HUES6 (cell line): ENCODE data around the gene THOC2.
"Not testable (repeated sequence)": the region's sequence is repeated elsewhere in the genome, so short reads cannot be mapped to it uniquely, and the experiment has no call there.

Source experiments
- H3K27ac ChIP-seq: 2 replicates; pipeline ENCODE4 v1.7.0; 2013; ENCODE audit warnings: low read depth, mild to moderate bottlenecking, low read length, inconsistent platforms
- H3K27me3 ChIP-seq: 2 replicates; pipeline ENCODE4 v1.6.1; 2013; ENCODE audit warnings: low read length; ENCODE audit not compliant: control insufficient read depth, insufficient read depth
- H3K36me3 ChIP-seq: 2 replicates; pipeline ENCODE4 v1.6.1; 2013; ENCODE audit warnings: low read length; ENCODE audit not compliant: control insufficient read depth, insufficient read depth
- H3K4me1 ChIP-seq: 2 replicates; pipeline ENCODE4 v1.6.1; 2013; ENCODE audit warnings: low read length; ENCODE audit not compliant: control insufficient read depth, insufficient read depth
- H3K4me3 ChIP-seq: 2 replicates; pipeline ENCODE4 v1.5.1; 2013; ENCODE audit warnings: low read depth, low read length
- H3K9ac ChIP-seq: one replicate; pipeline ENCODE4 v1.6.1; 2013; ENCODE audit warnings: mild to moderate bottlenecking, low read length
- H3K9me3 ChIP-seq: 2 replicates; pipeline ENCODE4 v1.6.1; 2013; ENCODE audit warnings: low read depth, low read length; ENCODE audit not compliant: control insufficient read depth, insufficient read depth

The THOC2 gene

GRCh38 chrX:123704781-123705180 lies 28.1 kb downstream of the THOC2 start:
- Histone ChIP-seq H3K27ac (no peak overlapping the region), H3K36me3 (no peaks in the 10 kb centered on the region), H3K9me3 (no peaks in the 10 kb centered on the region)

GRCh38 chrX:123698979-123699520 lies 33.8 kb downstream of the THOC2 start:
- Histone ChIP-seq H3K4me3 (no peak overlapping the region), H3K9me3 (no peaks in the 10 kb centered on the region), H3K4me1 (no peaks in the 10 kb centered on the region), H3K9ac (no peak overlapping the region), H3K27me3 (no peaks in the 10 kb centered on the region), H3K36me3 (no peaks in the 10 kb centered on the region), H3K27ac (no peak overlapping the region)

More at GRCh38 chrX:123704781-123705180, 28.1 kb downstream of the THOC2 start:
- Histone ChIP-seq H3K4me1 (no peaks in the 10 kb centered on the region), H3K4me3 (no peak overlapping the region), H3K9ac (no peak overlapping the region), H3K27me3 (no peaks in the 10 kb centered on the region)

- Histone ChIP-seq H3K9me3 (no peaks in the 10 kb centered on the region), H3K27me3 (no peaks in the 10 kb centered on the region; the same call in 1 of the 2 replicates), H3K27ac (no peak overlapping the region), H3K9ac (no peak overlapping the region), H3K36me3 (peaks cover 5% of the 10 kb centered on the region), H3K4me1 (no peaks in the 10 kb centered on the region), H3K4me3 (no peak overlapping the region)
Measured at GRCh38 chrX:123696334-123696733, 36.5 kb downstream of the THOC2 start.

- peaks cover 5% of the 10 kb centered on the region for H3K36me3 ChIP-seq
- H3K9me3 ChIP-seq, result no peaks in the 10 kb centered on the region
- no peak overlapping the region for H3K9ac ChIP-seq
- H3K27ac ChIP-seq, result no peak overlapping the region
- H3K4me3 ChIP-seq, result no peak overlapping the region
- no peaks in the 10 kb centered on the region for H3K4me1 ChIP-seq
- H3K27me3 ChIP-seq, result no peaks in the 10 kb centered on the region; the same call in 1 of the 2 replicates
Measured at GRCh38 chrX:123695242-123695641, 37.6 kb downstream of the THOC2 start.

- Histone ChIP-seq H3K36me3 (peaks cover 15% of the 10 kb centered on the region), H3K27me3 (no peaks in the 10 kb centered on the region; the same call in 1 of the 2 replicates), H3K9me3 (no peaks in the 10 kb centered on the region), H3K9ac (no peak overlapping the region), H3K4me3 (no peak overlapping the region), H3K27ac (no peak overlapping the region), H3K4me1 (no peaks in the 10 kb centered on the region)
Measured at GRCh38 chrX:123691776-123692175, 41.1 kb downstream of the THOC2 start.

- no peak overlapping the region for H3K9ac ChIP-seq
- peaks cover 24% of the 10 kb centered on the region for H3K36me3 ChIP-seq
- no peaks in the 10 kb centered on the region for H3K27me3 ChIP-seq
- H3K4me3 ChIP-seq, result no peak overlapping the region
- H3K9me3 ChIP-seq, result no peaks in the 10 kb centered on the region
- H3K27ac ChIP-seq, result no peak overlapping the region
- no peaks in the 10 kb centered on the region for H3K4me1 ChIP-seq
Measured at GRCh38 chrX:123688524-123688923, 44.3 kb downstream of the THOC2 start.

GRCh38 chrX:123685232-123685631 lies 47.6 kb downstream of the THOC2 start:
- Histone ChIP-seq H3K27ac (no peak overlapping the region), H3K9me3 (no peaks in the 10 kb centered on the region), H3K4me3 (no peak overlapping the region), H3K36me3 (peaks cover 32% of the 10 kb centered on the region), H3K4me1 (no peaks in the 10 kb centered on the region), H3K9ac (no peak overlapping the region), H3K27me3 (no peaks in the 10 kb centered on the region)

GRCh38 chrX:123682186-123682585 lies 50.7 kb downstream of the THOC2 start:
- Histone ChIP-seq H3K27me3 (no peaks in the 10 kb centered on the region), H3K9me3 (no peaks in the 10 kb centered on the region), H3K4me3 (no peak overlapping the region), H3K9ac (no peak overlapping the region), H3K36me3 (peaks cover 29% of the 10 kb centered on the region), H3K27ac (no peak overlapping the region), H3K4me1 (peaks cover 6% of the 10 kb centered on the region; the same call in 1 of the 2 replicates)

- not testable (repeated sequence) for H3K9me3 ChIP-seq, H3K4me3 ChIP-seq, H3K27me3 ChIP-seq, H3K9ac ChIP-seq, H3K27ac ChIP-seq, H3K4me1 ChIP-seq
- H3K36me3 ChIP-seq, result peaks cover 23% of the 10 kb centered on the region
Measured at GRCh38 chrX:123679733-123680460, 53.0 kb downstream of the THOC2 start.

GRCh38 chrX:123675154-123675553 lies 57.7 kb downstream of the THOC2 start:
- Histone ChIP-seq H3K9ac (no peak overlapping the region), H3K36me3 (peaks cover 22% of the 10 kb centered on the region), H3K27me3 (no peaks in the 10 kb centered on the region)

GRCh38 chrX:123673813-123674212 lies 59.0 kb downstream of the THOC2 start:
- H3K4me1 ChIP-seq, result no peaks in the 10 kb centered on the region
- no peak overlapping the region for H3K4me3 ChIP-seq
- H3K27me3 ChIP-seq, result no peaks in the 10 kb centered on the region
- peaks cover 23% of the 10 kb centered on the region for H3K36me3 ChIP-seq
- no peaks in the 10 kb centered on the region for H3K9me3 ChIP-seq
- H3K27ac ChIP-seq, result no peak overlapping the region
- H3K9ac ChIP-seq, result no peak overlapping the region

More at GRCh38 chrX:123675154-123675553, 57.7 kb downstream of the THOC2 start:
- Histone ChIP-seq H3K4me3 (no peak overlapping the region), H3K27ac (no peak overlapping the region), H3K4me1 (peaks cover 5% of the 10 kb centered on the region; the same call in 1 of the 2 replicates), H3K9me3 (no peaks in the 10 kb centered on the region)
